HG02870 (cell line): ENCODE data around the gene GPR149.
A peak's percentile ranks its signal among the peaks of the same experiment; 100 is the strongest.

Experiments
- ATAC-seq: cut with Tn5 transposase; IDR thresholded peaks from one replicate; pipeline ENCODE4 v1.9.1; 2021; ENCODE audit warnings: mild to moderate bottlenecking, moderate library complexity; ENCODE audit not compliant: unreplicated experiment

The GPR149 gene

DNA sequence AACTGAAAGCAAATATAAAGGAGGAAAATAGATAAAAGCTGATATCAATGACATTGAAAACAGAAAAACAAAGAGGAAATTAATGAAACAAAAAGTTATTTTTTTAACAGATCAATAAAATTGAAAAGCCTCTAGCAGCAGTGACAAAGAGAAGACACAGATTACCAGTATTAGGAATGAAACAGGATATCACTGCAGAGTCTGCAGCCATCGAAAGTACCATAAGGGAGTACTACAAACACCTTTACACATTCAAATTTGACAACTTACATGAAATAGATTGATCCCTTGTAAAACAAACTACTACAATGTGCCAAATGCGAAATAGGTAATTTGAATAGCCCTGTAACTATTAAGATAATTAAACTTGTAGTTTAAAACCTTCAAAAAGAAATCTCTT, 80.8 kb downstream of the GPR149 start:
- no peak for ATAC-seq

GRCh38 chr3:154345422-154346122, 84.4 kb downstream of the GPR149 start:
- no peak for ATAC-seq

- no peak for ATAC-seq
Observed at GRCh38 chr3:154338570-154338969, 91.4 kb downstream of the GPR149 start.

- ATAC-seq = no peak
Observed at GRCh38 chr3:154338008-154338407, 92.0 kb downstream of the GPR149 start.

DNA sequence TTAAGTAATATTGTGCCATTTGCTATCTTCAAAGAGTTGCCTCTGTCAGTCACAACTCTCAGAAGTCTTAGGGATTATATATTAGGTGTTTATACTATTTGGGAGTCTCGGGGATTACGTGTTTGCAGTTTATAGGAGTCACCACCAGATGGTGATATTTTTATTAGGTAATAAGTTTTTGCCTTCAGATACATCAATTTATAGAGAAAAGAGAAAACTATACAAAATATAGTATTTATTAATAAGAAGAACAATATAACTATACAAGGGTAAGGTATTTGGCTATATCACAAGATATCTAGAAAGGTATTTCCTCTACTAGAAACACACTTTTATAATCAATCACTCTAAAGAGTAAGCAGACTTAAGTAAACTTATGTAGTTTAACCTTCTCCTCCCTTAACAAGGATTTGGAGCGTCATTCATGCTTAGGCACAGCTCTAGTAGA, 95.0 kb downstream of the GPR149 start:
- no peak for ATAC-seq

GRCh38 chr3:154327871-154328270, 102.1 kb downstream of the GPR149 start:
- no peak for ATAC-seq

GRCh38 chr3:154324919-154325318, 105.1 kb downstream of the GPR149 start:
- no peak for ATAC-seq

DNA sequence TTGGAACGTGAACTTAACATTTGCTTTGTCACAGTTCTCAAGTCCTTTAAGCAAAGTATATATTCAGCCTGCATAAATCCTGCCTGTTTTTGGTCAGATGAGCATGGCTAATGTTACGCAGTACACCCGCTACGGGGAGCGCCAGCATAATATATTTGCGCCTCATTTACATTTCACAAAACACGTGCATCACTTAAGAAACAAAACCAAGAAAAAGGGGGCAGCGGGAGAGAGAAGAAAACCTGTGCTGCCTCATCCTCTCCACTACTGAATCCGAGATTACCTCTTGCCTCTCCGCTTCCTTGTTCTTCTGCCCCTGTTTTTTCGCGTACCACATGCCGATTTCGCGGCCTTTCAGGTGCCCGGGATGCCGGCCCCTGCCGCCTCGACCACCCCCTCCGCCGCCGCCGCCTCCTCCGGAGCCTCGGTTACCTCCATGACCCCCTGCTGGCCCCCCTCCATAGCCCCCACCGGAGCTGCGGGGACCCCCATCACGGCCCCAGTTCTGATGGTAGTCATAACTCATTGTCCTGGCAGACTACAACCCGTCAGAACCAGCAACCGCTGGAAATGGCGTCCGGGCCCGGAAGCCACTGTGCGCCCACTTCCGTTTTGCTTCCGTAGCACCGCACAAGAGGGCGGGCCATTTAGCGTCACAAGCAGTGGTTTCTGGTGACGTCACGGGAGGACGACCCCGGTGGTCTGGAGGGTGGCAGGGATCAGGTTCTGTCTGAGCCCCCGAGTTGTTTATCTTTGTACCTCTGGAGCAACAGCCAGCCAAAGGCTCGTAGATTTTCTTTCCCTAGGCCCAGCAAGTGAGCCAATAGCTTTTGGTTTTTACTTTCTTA, 105.9 kb downstream of the GPR149 start, which contains the start of gene DHX36:
Gene DHX36 (minus strand): TSS at position 597 of the 848 bp plus-strand sequence. CDS start 71 bp downstream, at position 526.
- ATAC-seq = peak; percentile 96

- ATAC-seq = no peak
Observed at GRCh38 chr3:154316974-154317767, 112.8 kb downstream of the GPR149 start.

DNA sequence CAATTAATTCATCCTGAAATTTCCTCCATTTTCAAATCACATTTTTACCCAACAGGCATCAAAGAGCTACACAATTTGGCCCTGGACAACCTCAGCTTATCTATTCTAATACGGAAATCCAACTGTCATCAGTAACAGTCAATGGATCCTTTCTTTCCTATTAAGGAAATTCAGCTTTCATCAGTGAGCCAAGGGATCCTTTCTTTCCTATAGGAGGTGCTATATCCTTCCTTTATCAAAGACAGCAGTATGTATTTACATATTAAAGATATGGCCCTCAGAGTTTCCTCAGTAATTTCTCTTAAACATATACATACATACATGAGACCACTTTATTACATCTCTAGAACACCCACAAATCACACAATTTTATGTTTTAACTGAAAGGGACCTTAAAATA, 115.8 kb downstream of the GPR149 start:
- ATAC-seq = no peak

DNA sequence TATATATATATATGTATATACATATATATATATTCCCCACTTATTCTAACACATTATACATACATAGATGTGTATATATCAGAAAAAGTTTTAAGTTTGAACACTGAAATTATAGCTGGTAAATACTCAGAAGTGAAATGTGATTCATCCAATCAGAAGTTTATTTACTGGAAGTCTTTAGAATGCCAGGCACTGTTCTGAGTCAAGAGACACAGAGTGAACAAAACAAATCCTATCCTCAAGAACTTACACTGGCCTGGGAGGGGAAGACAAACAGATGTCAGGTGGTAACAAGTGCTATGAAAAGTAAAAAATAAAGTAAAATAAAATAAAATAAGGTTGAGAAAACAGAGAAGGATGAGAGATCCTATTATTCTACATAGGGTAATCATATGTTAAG, 119.2 kb downstream of the GPR149 start:
- ATAC-seq = no peak

DNA sequence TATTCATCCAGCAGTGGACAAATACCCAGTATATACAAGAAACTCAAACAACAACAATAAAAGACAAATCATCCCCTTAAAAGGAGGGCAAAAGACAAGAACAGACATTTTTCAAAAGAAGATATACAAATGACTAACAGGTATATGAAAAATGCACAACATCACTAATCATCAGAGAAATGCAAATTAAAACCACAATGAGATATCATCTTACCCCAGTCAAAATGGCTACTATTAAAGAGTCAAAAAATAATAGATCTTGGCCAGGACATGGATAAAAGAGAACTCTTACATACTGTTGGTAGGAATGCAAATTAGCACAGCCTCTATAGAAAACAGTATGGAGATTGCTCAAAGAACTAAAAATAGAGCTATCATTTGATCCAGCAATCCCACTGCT, 122.6 kb downstream of the GPR149 start:
- no peak for ATAC-seq

- no peak for ATAC-seq
Observed at GRCh38 chr3:154304936-154305335, 125.1 kb downstream of the GPR149 start.

- no peak for ATAC-seq
Observed at GRCh38 chr3:154304116-154304786, 125.7 kb downstream of the GPR149 start.

DNA sequence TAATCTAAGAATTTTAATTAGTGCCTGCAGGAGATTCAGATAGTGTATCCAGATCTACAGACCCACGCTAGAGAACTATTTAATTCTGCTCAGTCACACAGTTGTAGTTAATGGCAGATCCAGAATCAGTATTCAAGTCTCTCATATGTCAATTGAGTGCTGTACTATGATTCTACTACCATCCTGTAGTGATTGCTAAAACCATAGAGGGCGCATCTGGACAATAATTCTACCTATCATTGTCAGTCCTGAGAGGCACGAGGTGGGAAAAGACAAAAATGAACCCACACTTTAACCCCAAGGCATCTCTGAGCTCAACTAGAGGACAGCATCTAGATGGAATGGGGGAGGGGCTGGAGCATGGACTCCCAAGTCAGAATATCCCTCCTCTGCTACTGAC, 128.4 kb downstream of the GPR149 start:
- ATAC-seq = no peak

- ATAC-seq = no peak
Observed at GRCh38 chr3:154294016-154294415, 136.0 kb downstream of the GPR149 start.

GRCh38 chr3:154290187-154290586, 139.8 kb downstream of the GPR149 start:
- ATAC-seq = no peak
